Ammon's horn (tissue), 1 donor: Measurements from ENCODE around the gene AK3.

Source experiments
- DNase-seq: peaks from one replicate; pipeline ENCODE4 v3.0.0-alpha.2; 2016; ENCODE audit warnings: low spot score

AK3 gene

GRCh38 chr9:4748612-4749011, 7.6 kb upstream of the AK3 start:
- DNase-seq, result no peak

DNA sequence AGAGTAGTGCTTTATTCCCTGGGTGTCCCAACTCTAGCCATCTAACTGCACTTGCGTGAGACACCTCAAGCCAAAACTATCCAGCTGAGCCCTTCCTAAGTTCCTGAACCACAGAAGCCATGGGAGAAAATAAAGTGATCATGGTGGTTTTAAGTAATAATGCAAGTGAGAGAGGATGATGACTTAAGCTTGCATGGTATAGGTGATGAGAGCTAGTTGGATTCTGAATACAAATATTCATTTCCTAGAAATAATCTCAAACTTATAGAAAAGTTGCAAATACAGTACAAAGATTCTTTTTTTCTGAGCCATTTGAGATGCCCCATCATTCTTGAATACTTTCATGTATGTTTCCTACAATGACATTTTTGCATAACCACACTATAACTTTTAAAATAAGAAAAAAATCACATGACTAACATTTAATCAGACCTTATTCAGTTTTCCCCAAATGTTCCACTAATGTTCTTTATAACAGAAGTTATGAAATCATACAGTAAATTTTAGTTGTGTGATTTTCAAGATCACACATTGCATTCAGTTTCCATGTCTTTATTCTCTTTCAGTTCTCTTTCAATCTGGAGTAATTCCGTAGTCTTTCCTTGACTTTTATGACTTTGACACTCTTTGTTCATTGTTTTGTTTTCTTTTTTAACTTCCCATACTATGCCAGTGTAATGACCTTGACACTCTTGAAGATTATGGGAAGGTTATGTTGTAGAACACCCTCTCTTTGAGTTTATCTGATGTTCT, 5.5 kb upstream of the AK3 start:
- DNase-seq, result no peak

DNA sequence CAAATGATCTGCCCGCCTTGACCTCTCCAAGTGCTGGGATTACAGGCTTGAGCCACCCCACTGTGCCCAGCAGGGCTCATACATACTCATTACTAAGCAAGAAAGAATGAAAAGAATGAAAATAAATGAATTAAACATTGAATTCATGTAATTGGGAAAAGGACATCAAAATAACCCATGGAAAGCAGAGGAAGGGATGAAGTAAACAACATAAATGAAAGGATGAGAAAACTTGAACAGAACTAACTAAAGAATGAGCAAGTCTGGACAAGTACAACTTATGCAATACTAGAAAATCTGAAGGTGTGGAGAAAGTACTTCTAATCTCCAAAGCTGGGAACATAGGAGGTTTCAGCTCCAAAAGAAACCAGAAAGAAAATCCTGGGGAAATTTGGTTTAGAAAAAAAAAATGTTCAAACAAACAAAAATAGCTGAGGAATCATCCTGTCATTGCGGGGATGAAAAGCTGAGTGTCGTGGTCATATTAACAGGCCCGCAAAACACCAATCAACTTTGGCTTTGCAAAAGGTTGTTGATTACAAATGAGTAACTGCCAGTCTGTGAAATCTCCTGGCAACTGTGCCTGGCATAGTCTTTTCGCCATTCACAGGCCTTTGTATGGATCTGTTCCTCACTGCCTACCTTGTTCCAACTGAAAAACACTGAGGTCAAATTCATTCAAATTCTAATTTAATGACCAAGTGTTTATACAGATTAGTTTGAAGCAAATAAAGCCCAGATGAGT, 2.3 kb upstream of the AK3 start:
- peak; percentile 21 for DNase-seq

DNA sequence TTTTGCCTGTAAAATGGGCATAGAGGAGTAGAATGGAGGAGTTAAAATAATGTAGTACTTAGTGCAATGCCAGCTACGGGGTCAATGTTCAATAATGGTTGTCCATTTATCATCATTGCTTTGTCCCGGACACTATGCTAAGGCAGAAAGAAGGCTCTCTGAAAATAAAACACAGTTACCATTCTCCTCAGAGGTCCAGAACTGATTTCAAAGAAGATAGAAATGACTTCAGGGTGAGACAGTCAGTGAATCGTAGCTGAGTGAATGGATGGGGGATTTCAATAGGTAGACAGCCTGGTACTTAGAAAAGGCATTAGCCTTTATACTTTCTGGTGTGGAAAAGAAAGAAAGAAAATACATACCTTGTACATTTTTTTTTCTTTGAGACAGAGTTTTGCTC, 1.2 kb upstream of the AK3 start:
- no peak for DNase-seq

DNA sequence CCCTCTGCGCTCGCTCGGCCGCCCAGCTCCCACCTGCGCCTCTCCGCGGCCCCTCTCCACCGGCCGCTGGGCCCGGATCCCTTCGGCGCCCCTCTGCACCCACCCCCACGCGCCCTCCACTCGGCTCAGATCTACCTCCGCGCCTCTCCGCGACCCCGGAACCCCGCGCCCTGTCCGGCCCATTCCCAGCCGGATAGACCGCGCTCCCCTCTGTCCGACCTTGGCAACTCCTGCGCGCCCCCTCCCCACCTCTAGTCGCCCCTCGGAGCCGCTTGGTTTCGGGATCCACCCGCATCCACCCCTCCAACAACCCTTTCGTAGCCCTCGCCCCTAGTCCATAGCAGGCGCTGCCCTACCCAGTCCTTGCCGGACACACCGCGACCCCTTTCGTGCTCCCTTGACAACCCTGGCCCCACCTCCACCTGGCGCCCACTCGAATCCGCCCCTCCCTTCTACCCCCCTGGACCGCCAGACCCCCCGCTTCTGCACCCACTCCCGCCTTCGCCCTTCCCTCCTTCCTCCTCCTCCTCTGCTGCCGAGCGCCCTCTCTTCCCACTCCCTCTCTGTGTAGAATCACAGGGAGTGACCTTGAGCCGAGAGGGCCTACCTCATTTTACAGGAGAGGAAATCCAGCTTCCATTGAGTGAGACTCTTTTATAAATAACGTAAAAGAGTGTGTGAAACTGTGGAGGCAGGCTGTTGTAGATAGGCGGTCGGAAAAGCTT, 525 bp upstream of the AK3 start:
- peak; percentile 67 for DNase-seq

DNA sequence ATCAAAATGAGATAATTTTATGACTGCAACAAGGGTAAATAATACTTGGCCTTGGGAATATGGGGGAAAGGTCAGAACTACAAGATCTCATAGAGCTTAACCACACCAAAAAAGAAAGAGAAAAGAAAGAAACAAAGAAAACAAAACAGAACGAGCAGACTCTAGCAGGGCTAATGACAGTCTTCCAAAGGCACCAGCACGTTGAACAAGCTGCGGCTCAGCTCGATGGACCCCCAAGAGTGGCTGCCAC, 689 bp downstream of the AK3 start:
- no peak for DNase-seq

- no peak for DNase-seq
Observed at GRCh38 chr9:4739587-4740387, 1.2 kb downstream of the AK3 start.

- no peak for DNase-seq
Observed at GRCh38 chr9:4738866-4739586, 2.0 kb downstream of the AK3 start.

- DNase-seq, result no peak
Observed at GRCh38 chr9:4734150-4734549, 6.9 kb downstream of the AK3 start.

- no peak for DNase-seq
Observed at GRCh38 chr9:4732890-4733289, 8.1 kb downstream of the AK3 start.

GRCh38 chr9:4727593-4727992, 13.4 kb downstream of the AK3 start:
- no peak for DNase-seq

DNA sequence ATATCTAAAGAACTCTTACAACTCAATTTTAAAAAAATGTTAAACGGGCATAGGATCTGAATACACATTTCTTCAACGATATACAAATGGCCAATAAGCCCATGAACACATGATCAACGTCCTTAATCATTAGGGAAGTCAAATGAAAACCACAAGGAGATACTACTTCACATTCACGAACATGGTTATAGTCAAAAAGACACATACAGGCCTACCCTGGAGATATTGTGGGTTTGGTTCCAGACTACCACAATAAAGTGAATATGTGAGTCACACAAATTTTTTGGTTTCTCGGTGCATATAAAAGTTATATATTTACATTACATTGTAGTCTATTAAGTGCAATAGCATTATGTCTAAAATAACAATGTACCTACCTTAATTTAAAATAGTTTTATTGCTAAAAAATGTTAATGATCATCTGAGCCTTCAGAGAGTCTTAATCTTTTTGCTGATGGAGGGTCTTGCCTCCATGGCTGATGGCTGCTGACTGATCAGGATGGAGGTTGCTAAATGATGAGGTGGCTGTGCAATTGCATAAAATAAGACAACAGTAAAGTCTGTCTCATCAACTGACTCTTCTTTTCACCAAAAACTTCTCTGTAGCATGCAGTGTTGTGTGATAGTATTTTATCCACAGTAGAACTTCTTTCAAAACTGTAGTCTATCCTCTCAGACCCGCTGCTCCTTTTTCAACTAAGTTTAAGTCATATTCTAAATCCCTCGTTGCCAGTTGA, 15.1 kb downstream of the AK3 start:
- no peak for DNase-seq

GRCh38 chr9:4721736-4722135, 19.3 kb downstream of the AK3 start:
- no peak for DNase-seq

DNA sequence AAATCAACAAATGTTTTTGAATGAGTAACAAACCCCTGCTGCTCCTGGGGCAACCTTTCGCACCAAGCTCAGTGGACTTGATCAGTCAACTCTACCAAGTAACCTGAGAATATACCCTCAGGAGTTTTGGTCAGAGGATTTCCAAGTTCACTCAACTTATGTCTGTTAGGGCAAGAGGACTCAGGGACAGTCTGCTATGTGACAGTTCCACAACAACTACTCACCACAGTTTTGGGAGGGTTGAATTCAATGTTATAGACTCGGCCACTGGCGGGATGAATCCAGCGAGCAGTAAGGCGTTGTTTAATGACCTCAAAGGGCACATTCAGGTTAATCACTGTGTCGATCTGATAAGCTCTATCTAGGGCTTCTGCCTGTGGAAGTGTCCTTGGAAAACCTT, 22.1 kb downstream of the AK3 start:
- DNase-seq, result no peak

GRCh38 chr9:4717815-4718214, 23.2 kb downstream of the AK3 start:
- DNase-seq, result peak; percentile 3

DNA sequence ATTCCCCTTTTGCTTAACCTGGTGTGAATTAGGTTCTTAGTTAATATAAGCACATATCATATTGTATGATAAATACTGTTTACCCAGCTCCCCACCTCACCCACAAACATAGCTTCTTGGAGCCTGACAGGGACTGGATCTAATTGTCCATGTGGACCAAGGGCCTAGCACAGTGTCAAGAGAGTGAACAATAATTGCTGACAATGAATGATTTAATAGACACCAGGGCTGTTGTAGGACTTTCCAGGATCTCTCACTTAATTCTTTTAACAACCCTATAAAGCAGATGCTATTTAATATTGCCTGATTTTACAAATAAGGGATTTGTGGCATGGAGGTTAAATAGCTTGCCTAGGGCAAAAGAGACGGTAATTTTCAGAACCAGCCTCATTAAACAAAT, 24.8 kb downstream of the AK3 start:
- no peak for DNase-seq

DNA sequence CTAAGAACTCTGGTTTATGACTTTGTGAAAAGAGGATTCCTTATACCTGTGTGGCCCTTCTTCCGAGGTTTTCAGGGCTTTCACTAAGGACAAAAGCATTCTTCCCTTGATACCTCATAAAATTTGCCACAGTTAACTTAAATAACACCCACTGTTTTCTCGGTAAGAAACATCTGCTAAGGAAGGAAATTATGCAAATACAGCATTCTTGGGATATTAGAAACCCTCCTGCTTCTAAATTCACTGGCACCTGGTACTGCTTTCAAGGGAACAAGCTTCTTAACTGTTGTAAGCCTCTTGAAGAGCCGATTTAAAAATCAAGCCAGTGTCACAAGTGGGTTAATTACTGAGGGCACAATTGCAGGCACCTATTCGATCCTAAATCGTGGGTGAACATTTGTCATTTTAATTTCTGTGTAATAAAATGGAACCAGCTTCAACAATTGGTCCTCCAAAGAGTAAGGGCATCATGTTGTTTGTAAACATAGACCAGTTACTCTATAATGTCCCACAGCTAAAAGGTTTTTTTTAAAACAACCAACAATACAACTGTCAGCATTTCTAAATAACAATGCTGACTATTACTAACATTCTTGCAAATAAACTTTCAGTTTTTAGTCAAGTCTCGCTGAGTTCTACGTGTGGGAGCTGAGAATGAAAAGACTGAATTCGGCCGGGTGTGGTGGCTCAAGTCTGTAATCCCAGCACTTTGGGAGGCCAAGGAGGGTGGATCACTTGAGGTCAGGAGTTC, 26.6 kb downstream of the AK3 start:
- DNase-seq, result no peak

DNA sequence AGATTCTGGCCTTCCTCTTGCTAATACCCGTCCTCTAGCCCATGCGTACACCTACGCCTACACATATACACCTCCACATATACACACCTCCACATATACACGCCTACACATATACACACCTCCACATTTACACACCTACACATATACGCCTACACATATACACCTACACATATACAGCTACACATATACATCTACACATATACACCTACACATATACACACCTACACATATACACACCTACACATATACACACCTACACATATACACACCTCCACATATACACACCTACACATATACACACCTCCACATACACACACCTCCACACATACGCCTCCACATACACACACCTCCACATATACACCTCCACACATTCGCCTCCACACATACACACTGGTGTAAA, 27.2 kb downstream of the AK3 start:
- no peak for DNase-seq

GRCh38 chr9:4709380-4709779, 31.6 kb downstream of the AK3 start:
- no peak for DNase-seq

- DNase-seq, result no peak
Observed at GRCh38 chr9:4706971-4707622, 33.9 kb downstream of the AK3 start.
